ENCODE results near the gene HNRNPAB. TPM values are rescaled to one million over a fixed set of nuclear protein-coding genes. Genes with fewer than 3 reads are reported as not detected.

The HNRNPAB gene
- total and polyA plus RNA-seq, 9 of the 15 experiments (the other 6 are each of a cell fraction or from before 2014, with no cell fraction given): 34.6 to 425 (median 236) TPM

DNA sequence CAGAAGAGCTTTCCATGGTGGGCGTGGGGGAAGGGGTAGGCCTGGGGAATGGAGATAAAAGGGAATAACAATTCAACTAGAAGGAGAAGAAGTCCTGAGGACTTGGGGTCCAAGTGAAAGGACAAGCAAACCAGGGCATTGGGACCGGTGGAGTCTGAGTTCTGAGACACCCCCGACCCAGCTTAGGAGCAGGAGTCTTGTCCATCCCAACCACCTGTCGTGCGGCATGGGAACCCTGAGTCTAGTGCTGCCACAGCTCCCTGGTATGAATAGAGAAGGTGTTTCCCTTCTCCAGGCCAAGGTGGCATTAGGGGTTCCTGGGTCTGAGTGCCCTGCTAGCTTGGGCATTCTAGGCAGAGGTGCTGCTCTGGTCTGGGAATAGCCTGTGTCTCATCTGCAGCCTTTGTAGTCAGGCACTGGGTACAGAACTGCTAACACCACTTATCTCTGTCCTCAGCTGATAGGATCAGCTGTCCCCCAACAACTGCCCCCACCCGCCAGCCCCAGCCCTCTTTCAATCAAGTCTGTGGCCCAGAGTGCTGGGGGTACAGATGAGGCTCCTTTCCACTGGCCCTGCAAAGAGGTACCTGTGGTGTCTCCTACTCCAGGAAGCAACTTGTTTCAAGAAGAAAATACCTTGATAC lies 9.9 kb downstream of the HNRNPAB start:
- Histone ChIP-seq H3K27ac (ENCODE audit: extremely low read depth, low read depth, low read length) (peak overlapping the region; percentile 22; the same call in 1 of the 3 replicates), H3K9me1 (ENCODE audit: control insufficient read depth, insufficient read depth, low read length) (no peaks in the 10 kb centered on the region), H3K4me3 (no peak overlapping the region), H3K79me2 (ENCODE audit: control insufficient read depth, insufficient read depth, low read length) (peaks cover 6% of the 10 kb centered on the region), H3K4me1 (replicated peaks in 1 of 2; ENCODE audit: control insufficient read depth in 2 of 2, insufficient read depth in 2 of 2, low read length in 2 of 2) (peaks cover 0 to 14% of the 10 kb centered on the region in 2 experiments; a peak in 3 of 5 replicates), H3K9me3 (replicated peaks; ENCODE audit: control insufficient read depth, insufficient read depth, low read depth, low read length) (no peaks in the 10 kb centered on the region), H3K36me3 (ENCODE audit: control insufficient read depth, insufficient read depth, low read length) (peaks cover 89% of the 10 kb centered on the region), H2AFZ (ENCODE audit: low read depth, low read length) (no peak overlapping the region), H4K20me1 (replicated peaks; ENCODE audit: control insufficient read depth, insufficient read depth, low read length) (peaks cover 37% of the 10 kb centered on the region), H3K4me2 (ENCODE audit: insufficient read depth, low read length) (no peak overlapping the region), H3K27me3 (ENCODE audit: control insufficient read depth in 2 of 2, insufficient read depth in 2 of 2, low read length in 2 of 2) (no peaks in the 10 kb centered on the region), H3K9ac (ENCODE audit: insufficient read depth in 1 of 2, low read depth in 2 of 2, low read length in 2 of 2) (no peak overlapping the region; a peak in 1 of 4 replicates)
- DNase-seq (ENCODE audit: extremely low read depth in 1 of 4, low spot score in 3 of 4) (no peak), FAIRE-seq (no peak), ATAC-seq (no peak)
- BruUV-seq (replicated peaks): no TSS peak
- CTCF ChIA-PET (ENCODE audit: low intra/inter-chr PET ratio): no interaction called here
- intact Hi-C loops (cut with micrococcal nuclease): no loop called here
- in situ Hi-C loops (cut with MboI): no loop called here
- 74% methylated on average over 6 of the region's 6 CpGs for WGBS (ENCODE audit: insufficient coverage, low coverage, missing lambda C conversion rate)
- POLR2A ChIA-PET: interaction anchor here (0.6 to 12.7 kb wide), 15 partner anchors 10 to 549 kb away, joined by 3 to 162 read pairs (median 3); partner anchors contain the start of genes HNRNPAB and PHYKPL
- TF ChIP-seq RAD51 (IDR thresholded peaks at IDR 0.05; ENCODE audit: borderline replicate concordance, low read depth) (no peak), SUPT5H (IDR thresholded peaks at IDR 0.05) (peak; percentile 24), POLR2AphosphoS5 (IDR thresholded peaks at IDR 0.05; ENCODE audit: control insufficient read depth, insufficient read depth, low read depth, low read length) (peak; percentile 46; the same call in 1 of the 2 replicates), POLR2A (conservative IDR thresholded peaks at IDR 0.05) (peak; percentile 27; the same call in 1 of the 2 replicates), MITF (IDR thresholded peaks at IDR 0.05) (no peak), KDM5B (IDR thresholded peaks at IDR 0.05; ENCODE audit: insufficient replicate concordance, low read depth, low read length) (no peak), POLR2G (IDR thresholded peaks at IDR 0.05; ENCODE audit: low read depth, low read length) (peak; percentile 50; the same call in 1 of the 2 replicates), ZNF431 (CRISPR knock-in tag; IDR thresholded peaks at IDR 0.05) (0 out of 2 replicates have a peak, but pooled peaks have one; percentile 28), CC2D1A (IDR thresholded peaks at IDR 0.05) (no peak), GTF2E2 (tag; IDR thresholded peaks at IDR 0.05) (no peak)
- TF ChIP-seq, protein P1, sequence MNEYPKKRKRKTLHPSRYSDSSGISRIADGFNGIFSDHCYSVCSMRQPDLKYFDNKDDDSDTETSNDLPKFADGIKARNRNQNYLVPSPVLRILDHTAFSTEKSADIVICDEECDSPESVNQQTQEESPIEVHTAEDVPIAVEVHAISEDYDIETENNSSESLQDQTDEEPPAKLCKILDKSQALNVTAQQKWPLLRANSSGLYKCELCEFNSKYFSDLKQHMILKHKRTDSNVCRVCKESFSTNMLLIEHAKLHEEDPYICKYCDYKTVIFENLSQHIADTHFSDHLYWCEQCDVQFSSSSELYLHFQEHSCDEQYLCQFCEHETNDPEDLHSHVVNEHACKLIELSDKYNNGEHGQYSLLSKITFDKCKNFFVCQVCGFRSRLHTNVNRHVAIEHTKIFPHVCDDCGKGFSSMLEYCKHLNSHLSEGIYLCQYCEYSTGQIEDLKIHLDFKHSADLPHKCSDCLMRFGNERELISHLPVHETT (CRISPR knock-in tag; conservative IDR thresholded peaks at IDR 0.05 in 1 of 2, IDR thresholded peaks at IDR 0.05 in 1 of 2): no peak

All from K562 (cell line).